Stimulated activated naive CD8-positive, alpha-beta T cell treated with anti-CD3 and anti-CD28 coated beads, Interleukin-15, Interleukin-2, amounts not matched to agents 100 ng/mL and 50 ng/mL, for 24 hours (primary cell): ENCODE data around the gene GLIS1.

Experiments used
- H3K27ac Mint-ChIP-seq: one replicate; pipeline ENCODE4 v1.8.0; 2021; ENCODE audit warnings: mild to moderate bottlenecking, mixed read lengths
- H3K27me3 Mint-ChIP-seq: one replicate; pipeline ENCODE4 v1.8.0; 2021; ENCODE audit warnings: mixed read lengths
- H3K36me3 Mint-ChIP-seq: one replicate; pipeline ENCODE4 v1.8.0; 2021; ENCODE audit warnings: low read depth, mixed read lengths
- H3K4me1 Mint-ChIP-seq: one replicate; pipeline ENCODE4 v1.8.0; 2021; ENCODE audit warnings: low read depth, mixed read lengths
- H3K4me3 Mint-ChIP-seq: one replicate; pipeline ENCODE4 v1.8.0; 2021; ENCODE audit warnings: mild to moderate bottlenecking, mixed read lengths
- H3K9me3 Mint-ChIP-seq: one replicate; pipeline ENCODE4 v1.8.0; 2021; ENCODE audit warnings: mixed read lengths

Gene GLIS1

DNA sequence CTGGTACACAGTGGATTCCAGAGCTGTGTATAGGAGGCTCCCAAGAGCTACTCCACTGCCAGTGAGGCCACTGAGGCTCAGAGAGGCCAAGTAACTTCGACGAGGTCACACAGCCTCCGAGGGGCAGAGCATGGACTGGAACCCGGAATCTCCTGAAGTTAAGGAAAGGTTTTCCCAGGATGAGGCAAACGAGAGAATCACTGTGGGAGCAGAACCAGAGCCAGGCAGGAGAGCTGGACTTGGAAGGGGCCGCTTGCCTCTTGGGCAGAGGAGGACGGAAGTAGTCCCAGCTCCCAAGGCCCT lies 52.0 kb downstream of the GLIS1 start:
- H3K4me3 Mint-ChIP-seq = no peak overlapping the region
- H3K9me3 Mint-ChIP-seq = no peaks in the 10 kb centered on the region
- H3K27me3 Mint-ChIP-seq = peaks cover 11% of the 10 kb centered on the region
- H3K4me1 Mint-ChIP-seq = peaks cover 4% of the 10 kb centered on the region
- H3K36me3 Mint-ChIP-seq = no peaks in the 10 kb centered on the region
- no peak overlapping the region for H3K27ac Mint-ChIP-seq

DNA sequence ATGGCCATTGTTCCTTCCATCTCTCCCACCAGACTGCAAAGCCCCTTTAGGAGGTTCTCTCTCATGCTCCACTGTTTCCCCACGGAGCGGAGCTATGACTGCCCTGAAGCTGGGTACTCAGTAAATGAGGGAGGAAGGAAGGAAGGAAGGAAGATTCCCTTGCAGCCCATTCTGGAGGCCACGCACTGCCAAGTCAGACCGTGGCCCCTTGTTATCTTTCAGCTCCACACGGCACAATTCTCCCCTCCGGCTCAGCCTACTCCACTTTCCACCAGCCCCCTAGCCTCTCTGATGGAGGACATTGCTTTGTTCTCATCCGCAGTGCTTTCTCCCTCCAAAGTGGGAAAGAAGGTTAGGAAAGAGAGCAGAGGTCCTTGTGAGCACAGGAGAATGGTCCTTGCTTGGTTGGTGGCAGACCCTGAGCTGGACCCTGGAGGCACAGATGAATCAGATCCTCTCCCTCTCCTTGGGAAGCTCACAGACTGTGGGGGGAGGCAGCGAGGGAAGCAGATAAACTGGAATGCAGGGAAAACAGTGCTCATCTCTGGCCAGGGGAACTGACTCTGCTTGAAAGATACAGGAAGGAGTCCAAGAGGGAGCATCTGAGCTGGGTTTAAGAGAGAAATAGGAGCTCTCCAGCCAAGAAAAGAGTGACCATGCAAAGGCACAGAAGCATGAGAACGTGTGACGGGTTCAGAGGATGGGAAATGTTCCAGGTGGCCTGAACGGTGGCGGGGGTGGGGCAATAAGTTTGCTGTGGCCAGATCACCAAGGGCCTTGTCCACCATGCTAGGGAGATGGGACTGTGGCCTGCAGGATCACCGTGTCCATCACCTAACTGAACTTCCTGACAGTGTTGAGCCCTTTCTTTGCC lies 52.6 kb downstream of the GLIS1 start:
- Mint-ChIP-seq H3K27me3 (peaks cover 13% of the 10 kb centered on the region), H3K36me3 (no peaks in the 10 kb centered on the region), H3K9me3 (no peaks in the 10 kb centered on the region), H3K4me1 (peaks cover 8% of the 10 kb centered on the region), H3K4me3 (no peak overlapping the region), H3K27ac (no peak overlapping the region)

- H3K4me1 Mint-ChIP-seq = peaks cover 9% of the 10 kb centered on the region
- H3K27ac Mint-ChIP-seq = no peak overlapping the region
- H3K36me3 Mint-ChIP-seq = no peaks in the 10 kb centered on the region
- H3K27me3 Mint-ChIP-seq = peaks cover 13% of the 10 kb centered on the region
- H3K4me3 Mint-ChIP-seq = no peak overlapping the region
- H3K9me3 Mint-ChIP-seq = no peaks in the 10 kb centered on the region
Measured at GRCh38 chr1:53685272-53686051, 53.5 kb downstream of the GLIS1 start.

GRCh38 chr1:53684741-53685140 lies 54.2 kb downstream of the GLIS1 start:
- Mint-ChIP-seq H3K4me3 (no peak overlapping the region), H3K27me3 (peaks cover 13% of the 10 kb centered on the region), H3K4me1 (peaks cover 9% of the 10 kb centered on the region), H3K9me3 (no peaks in the 10 kb centered on the region), H3K36me3 (no peaks in the 10 kb centered on the region), H3K27ac (no peak overlapping the region)

DNA sequence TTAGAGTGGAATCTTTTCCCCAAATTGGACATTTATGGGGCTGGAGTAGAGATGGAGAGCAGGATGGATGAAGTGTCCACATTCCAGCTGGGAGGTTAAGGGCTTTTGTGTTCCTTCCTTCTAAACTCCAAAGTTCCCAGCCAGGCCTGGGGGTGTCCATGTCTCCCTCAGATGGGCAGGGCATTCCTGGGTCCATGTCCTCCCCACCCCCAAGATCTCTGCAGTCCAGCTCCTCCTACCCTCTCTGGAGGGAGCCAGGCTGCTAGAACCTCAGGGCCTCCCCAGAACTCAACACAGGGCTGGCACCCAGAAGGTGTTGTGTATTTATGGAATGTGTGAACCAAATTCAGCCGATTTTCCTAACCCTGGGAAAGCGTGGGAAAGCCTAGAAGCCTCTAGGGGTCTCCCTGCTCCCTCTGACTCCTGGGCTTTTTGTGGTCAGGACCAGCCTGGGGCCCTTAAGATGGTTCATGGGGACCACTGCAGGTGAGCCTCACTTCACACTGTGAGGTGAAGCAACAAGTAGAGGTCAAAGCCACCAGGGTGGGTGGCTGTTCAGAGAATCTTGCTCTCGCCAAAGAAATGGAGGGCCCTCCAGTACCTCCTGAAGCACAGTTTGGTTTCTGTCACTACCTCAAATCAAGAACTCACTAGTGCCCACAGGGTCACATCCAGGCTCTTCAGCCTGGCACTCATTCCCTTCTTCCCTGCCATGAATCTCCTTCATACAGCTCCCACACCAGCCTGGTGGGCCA lies 54.8 kb downstream of the GLIS1 start:
- H3K27ac Mint-ChIP-seq = no peak overlapping the region
- peaks cover 9% of the 10 kb centered on the region for H3K4me1 Mint-ChIP-seq
- H3K36me3 Mint-ChIP-seq = no peaks in the 10 kb centered on the region
- no peak overlapping the region for H3K4me3 Mint-ChIP-seq
- peaks cover 13% of the 10 kb centered on the region for H3K27me3 Mint-ChIP-seq
- no peaks in the 10 kb centered on the region for H3K9me3 Mint-ChIP-seq

DNA sequence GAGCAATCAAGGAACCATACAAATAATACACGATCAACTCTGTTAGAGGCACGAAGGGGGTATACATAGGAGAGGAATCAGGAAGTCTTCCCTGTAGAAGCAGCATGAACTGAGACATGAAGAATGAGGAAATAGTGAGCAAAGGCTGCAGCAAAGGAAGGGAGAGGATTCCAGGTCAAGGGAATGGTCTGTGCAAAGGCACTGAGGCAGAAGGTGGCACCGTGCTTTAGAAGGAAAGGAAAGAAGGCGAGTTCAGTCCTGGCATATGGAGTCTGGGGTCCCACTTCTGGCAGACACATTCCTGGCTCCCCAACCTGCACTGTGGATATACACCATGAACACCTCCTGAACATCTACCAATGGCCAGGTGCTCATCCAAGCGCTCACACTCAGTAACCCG lies 56.1 kb downstream of the GLIS1 start:
- Mint-ChIP-seq H3K27ac (no peak overlapping the region), H3K27me3 (peaks cover 13% of the 10 kb centered on the region), H3K9me3 (no peaks in the 10 kb centered on the region)

GRCh38 chr1:53681977-53682685 lies 56.8 kb downstream of the GLIS1 start:
- Mint-ChIP-seq H3K9me3 (no peaks in the 10 kb centered on the region), H3K27ac (no peak overlapping the region), H3K4me3 (no peak overlapping the region), H3K27me3 (peaks cover 13% of the 10 kb centered on the region), H3K4me1 (peaks cover 9% of the 10 kb centered on the region), H3K36me3 (no peaks in the 10 kb centered on the region)

More for the DNA sequence above, 56.1 kb downstream of the GLIS1 start:
- Mint-ChIP-seq H3K4me1 (peaks cover 9% of the 10 kb centered on the region), H3K36me3 (no peaks in the 10 kb centered on the region), H3K4me3 (no peak overlapping the region)

- Mint-ChIP-seq H3K9me3 (no peaks in the 10 kb centered on the region), H3K4me1 (peaks cover 9% of the 10 kb centered on the region), H3K4me3 (no peak overlapping the region), H3K36me3 (no peaks in the 10 kb centered on the region), H3K27me3 (peaks cover 13% of the 10 kb centered on the region), H3K27ac (no peak overlapping the region)
Measured at GRCh38 chr1:53681351-53681976, 57.5 kb downstream of the GLIS1 start.

GRCh38 chr1:53680868-53681267 lies 58.1 kb downstream of the GLIS1 start:
- Mint-ChIP-seq H3K4me3 (no peak overlapping the region), H3K27ac (no peak overlapping the region), H3K27me3 (peaks cover 12% of the 10 kb centered on the region), H3K9me3 (no peaks in the 10 kb centered on the region), H3K4me1 (peaks cover 9% of the 10 kb centered on the region), H3K36me3 (no peaks in the 10 kb centered on the region)

GRCh38 chr1:53678938-53679825 lies 59.8 kb downstream of the GLIS1 start:
- Mint-ChIP-seq H3K27ac (no peak overlapping the region), H3K27me3 (peaks cover 5% of the 10 kb centered on the region), H3K4me1 (peaks cover 9% of the 10 kb centered on the region), H3K4me3 (no peak overlapping the region), H3K9me3 (no peaks in the 10 kb centered on the region), H3K36me3 (no peaks in the 10 kb centered on the region)

DNA sequence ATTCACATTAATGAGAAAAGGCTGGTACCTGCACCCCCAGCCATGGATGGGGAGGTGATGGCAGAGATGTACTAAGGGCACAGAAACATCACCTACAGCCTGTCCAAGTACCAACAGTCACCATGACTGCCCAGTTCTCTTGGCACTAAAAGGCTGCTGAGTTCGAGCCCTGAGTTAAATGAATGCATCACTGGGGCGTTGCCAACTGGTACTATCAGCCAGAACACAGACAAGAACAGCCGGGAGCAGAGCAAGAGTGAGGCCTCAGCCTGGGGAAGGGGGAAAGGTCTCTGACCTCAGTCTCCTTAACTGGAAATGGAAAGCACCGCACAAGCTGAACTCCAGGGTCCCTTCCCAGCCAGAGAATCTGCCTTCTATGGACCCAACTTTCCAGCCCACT lies 60.5 kb downstream of the GLIS1 start:
- no peaks in the 10 kb centered on the region for H3K9me3 Mint-ChIP-seq
- H3K36me3 Mint-ChIP-seq = no peaks in the 10 kb centered on the region
- no peak overlapping the region for H3K27ac Mint-ChIP-seq
- peaks cover 9% of the 10 kb centered on the region for H3K4me1 Mint-ChIP-seq
- peaks cover 5% of the 10 kb centered on the region for H3K27me3 Mint-ChIP-seq
- H3K4me3 Mint-ChIP-seq = no peak overlapping the region

- Mint-ChIP-seq H3K4me3 (no peak overlapping the region), H3K36me3 (no peaks in the 10 kb centered on the region), H3K27ac (no peak overlapping the region), H3K9me3 (no peaks in the 10 kb centered on the region), H3K27me3 (peaks cover 5% of the 10 kb centered on the region), H3K4me1 (peaks cover 9% of the 10 kb centered on the region)
Measured at GRCh38 chr1:53678046-53678445, 60.9 kb downstream of the GLIS1 start.

- Mint-ChIP-seq H3K27me3 (peaks cover 5% of the 10 kb centered on the region), H3K9me3 (no peaks in the 10 kb centered on the region), H3K36me3 (no peaks in the 10 kb centered on the region), H3K4me3 (no peak overlapping the region), H3K4me1 (peaks cover 9% of the 10 kb centered on the region), H3K27ac (no peak overlapping the region)
Measured at GRCh38 chr1:53677486-53677885, 61.5 kb downstream of the GLIS1 start.
